ENCODE measurements around the gene EDARADD. TPM values are rescaled to one million over a fixed set of nuclear protein-coding genes. Genes with fewer than 3 reads are reported as not detected.
"Not testable (repeated sequence)": the region's sequence is repeated elsewhere in the genome, so short reads cannot be mapped to it uniquely, and the experiment has no call there.

Gene EDARADD
- total RNA-seq, 1 experiment from 2014 or later: 3.8 TPM

- DNase-seq (ENCODE audit: low read depth): no peak
Measured at GRCh38 chr1:236429715-236430274, 35.7 kb downstream of the EDARADD start.

DNA sequence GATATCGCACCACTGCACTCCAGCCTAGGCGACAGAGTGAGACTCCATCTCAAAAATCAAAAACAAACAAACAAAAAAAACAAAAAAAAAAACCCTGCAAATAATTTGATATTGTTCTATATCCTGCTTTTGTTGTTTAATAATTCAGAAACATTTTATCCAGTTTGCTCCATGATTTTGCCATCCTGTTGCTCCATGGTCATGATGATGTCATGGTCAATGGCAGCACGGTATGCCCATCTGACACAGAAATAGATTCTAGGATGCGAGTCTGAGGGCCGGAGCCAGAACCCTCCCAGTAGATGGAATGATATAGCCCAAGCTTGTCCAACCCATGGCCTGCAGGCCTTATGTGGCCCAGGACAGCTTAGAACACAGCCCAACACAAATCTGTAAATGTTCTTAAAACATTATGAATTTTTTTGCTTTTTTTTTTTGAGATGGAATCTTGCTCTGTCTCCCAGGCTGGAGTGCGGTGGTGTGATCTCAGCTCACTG, 39.8 kb downstream of the EDARADD start:
- DNase-seq (ENCODE audit: low read depth): no peak

DNA sequence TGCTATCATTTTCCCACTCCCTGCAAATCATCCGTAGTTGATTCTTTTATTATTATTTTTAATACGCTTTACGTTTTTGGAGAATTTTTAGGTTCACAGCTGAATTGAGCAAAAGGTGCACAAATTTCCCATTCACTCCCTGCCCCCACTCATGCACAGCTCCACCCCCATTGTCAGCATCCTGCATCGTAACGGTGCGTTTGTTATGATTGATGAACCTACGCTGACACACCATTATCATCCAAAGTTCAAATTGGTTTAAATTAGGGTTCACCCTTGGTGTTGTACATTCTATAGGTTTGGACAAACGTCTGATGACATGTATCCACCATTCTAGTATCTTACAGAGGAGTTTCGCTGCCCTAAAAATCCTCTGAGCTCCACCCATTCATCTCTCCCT, 44.5 kb downstream of the EDARADD start:
- no peak for DNase-seq (ENCODE audit: low read depth)

DNA sequence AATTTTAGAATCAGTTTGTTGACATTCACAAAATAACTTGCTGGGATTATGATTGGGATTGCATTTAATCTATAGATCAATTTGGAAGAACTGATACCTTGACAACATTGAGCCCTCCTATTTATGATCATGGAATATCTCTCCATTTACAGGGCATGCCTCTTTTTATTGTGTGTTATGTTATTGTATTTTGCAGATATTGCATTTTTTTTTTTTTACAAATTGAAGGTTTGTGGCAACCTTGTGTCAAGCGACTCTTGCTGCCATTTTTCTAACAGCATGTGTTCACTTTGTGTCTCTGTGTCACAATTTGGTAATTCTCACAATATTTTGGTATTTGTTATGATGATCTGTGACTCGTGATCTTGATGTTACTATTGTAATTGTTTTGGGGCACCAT, 46.3 kb downstream of the EDARADD start:
- DNase-seq (ENCODE audit: low read depth): no peak

DNA sequence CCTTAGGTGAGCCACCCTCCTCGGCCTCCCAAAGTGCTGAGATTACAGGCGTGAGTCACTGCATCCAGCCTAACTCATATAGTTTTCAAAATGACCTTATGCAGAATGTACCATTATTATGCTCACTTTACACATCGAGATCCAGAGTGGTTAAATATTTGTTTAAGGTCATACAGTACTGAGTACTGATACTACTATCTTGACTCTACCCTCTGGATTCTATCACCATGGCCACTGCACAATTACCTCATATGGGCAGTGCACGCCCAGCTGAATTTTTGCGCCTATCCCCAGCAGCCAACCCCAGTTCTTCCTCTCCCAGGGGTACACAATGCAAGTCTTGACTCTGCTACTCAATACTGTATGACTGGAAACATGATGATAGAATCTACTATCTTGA, 56.7 kb downstream of the EDARADD start:
- no peak for DNase-seq (ENCODE audit: low read depth)

- peak; percentile 3 for DNase-seq (ENCODE audit: low read depth)
Measured at GRCh38 chr1:236451796-236452373, 57.8 kb downstream of the EDARADD start.

DNA sequence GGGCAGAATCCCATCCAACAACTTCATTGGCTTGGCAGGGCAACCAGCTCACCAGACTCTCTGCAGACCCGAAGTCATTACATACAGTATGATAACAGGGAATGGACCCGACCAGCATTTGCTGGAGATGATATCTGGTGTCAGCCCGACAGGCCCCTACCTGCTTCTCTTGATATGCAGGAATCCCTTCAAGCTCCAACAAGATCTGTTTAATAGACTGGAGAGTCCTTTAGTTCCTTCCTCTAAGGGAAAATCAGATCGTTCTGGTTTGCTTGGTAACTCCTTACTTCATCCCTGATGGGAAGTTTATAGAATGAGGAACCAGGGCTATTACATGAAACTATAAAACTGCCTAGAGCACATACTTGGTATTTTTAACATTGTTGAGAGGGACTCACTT, 61.2 kb downstream of the EDARADD start:
- no peak for DNase-seq (ENCODE audit: low read depth)

DNA sequence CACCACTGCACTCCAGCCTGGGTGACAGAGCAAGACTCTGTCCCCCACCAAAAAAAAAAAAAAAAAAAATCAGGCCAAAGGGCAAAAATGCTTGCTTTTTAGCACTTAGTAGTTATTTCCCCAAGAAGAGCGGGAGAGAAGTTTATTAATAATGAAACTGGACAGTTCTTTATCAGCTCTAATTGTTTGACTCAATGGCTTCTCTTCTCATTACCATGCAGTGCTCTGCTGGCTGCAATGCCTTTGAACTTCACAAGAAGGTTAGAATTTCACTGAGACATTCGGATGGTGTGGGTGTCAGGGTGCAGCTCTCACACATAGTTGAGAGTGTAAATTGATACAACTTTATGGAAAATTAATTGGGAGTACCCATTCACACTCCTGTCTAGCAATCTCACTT, 63.7 kb downstream of the EDARADD start:
- DNase-seq (ENCODE audit: low read depth): no peak

DNA sequence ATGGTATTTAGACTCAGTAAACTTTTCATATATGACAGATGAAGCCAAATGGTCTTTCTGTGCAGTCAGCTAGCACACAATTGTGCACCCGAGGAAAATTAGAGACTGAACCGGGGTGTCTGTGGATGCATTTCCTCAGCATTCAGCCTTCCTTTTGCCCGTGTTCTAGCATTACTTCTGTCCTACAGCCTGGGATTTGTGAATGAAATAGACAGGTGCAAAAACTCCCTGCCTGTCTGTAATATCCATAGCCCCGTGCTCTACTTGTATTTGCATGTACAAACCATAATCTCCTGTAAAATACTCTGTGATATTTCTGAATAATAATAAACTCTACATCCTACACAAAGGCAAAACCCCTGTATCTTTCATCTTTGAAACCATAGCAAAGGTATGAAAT, 64.9 kb downstream of the EDARADD start:
- DNase-seq (ENCODE audit: low read depth): no peak

- no peak for DNase-seq (ENCODE audit: low read depth)
Measured at GRCh38 chr1:236460103-236460502, 66.0 kb downstream of the EDARADD start.

DNA sequence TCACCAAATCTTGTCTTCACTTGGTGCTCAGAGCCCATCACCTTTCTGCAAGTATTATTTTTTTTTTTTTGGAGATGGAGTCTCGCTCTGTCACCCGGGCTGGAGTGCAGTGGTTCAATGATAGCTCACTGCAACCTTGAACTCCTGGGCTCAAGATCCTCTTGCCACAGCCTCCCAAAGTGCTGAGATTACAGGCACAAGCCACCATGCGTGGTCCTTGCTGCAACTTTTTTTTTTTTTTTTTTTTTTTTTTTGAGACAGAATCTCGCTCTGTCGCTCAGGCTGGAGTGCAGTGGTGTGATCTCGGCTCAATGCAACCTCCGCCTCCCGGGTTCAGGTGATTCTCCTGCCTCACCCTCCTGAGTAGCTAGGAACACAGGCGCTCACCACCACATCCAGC, 70.1 kb downstream of the EDARADD start:
- DNase-seq (ENCODE audit: low read depth): not testable (repeated sequence)

- DNase-seq (ENCODE audit: low read depth): no peak
Measured at GRCh38 chr1:236465231-236465958, 71.3 kb downstream of the EDARADD start.

DNA sequence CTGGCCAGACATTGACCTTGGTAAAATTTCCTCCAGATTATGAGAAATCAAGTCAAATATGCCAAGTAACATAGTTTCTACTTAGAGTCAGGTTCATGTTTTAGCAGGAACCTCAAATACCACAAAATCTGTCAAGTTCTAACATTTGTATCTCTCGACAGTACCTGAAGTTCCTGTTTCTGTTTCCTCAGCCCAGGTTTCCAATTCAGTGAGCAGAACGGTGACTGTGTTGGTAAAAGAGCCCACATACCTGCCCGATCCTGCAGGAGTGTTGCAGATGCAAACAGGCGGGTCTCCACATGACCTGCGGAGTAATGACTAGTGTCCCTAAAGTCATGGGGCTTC, 71.8 kb downstream of the EDARADD start:
- no peak for DNase-seq (ENCODE audit: low read depth)

- DNase-seq (ENCODE audit: low read depth): no peak
Measured at GRCh38 chr1:236467327-236467641, 73.2 kb downstream of the EDARADD start.

DNA sequence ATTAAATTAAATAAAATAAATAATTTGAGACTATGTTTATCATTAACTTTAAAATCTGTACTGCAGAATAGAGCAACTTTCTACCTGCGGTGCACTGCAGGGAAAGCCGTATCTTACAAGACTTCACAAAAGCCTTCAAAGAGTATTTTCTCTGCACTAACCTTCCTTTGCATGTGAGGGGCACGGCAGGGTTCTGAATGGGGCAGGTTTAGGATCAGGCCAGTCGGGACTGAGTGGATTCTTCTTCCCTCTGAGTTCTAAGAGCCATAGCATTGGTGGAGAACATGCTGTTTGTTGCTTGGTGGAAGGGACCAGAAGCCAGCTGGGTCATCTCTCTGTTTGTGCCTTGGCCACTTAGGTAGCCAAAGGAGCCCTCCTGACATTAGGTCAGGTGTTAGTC, 74.5 kb downstream of the EDARADD start:
- DNase-seq (ENCODE audit: low read depth): no peak

DNA sequence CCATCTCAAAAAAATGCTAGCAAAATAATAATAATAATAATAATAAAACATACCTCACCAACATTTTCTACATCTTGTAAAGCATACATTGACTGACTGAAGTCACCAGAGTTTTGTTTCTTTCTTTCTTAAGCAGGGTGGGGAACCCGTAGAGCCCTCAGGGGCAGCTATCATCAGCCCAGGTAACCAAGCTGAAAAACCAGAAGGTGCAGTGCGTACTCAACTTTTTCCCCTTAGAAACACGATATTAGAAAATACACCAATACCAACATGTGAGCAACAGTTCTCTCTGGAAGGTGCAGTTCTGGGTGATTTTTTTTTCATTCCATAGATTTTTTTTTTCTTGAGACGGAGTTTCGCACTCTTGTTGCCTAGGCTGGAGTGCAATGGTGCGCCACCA, 75.4 kb downstream of the EDARADD start:
- no peak for DNase-seq (ENCODE audit: low read depth)

- DNase-seq (ENCODE audit: low read depth): no peak
Measured at GRCh38 chr1:236471096-236471495, 77.0 kb downstream of the EDARADD start.

DNA sequence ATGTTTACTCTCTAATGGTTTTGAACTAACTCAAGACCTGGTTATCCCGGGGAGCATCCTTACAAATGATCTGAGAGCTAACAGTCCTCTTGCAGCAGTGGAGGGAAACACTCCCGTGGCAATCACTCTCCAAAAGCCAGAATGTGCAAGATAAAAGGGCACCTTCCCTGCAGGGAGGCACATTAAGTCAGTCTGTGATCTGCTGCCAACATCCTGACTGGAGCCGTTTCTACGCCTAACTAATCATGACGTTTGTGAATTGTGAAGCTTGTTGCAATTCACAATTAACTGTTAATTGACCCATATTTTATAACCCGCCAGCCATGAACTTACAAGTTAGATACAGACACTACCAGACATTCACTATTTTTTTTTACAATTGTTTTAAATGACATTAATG, 77.6 kb downstream of the EDARADD start:
- DNase-seq (ENCODE audit: low read depth): no peak

DNA sequence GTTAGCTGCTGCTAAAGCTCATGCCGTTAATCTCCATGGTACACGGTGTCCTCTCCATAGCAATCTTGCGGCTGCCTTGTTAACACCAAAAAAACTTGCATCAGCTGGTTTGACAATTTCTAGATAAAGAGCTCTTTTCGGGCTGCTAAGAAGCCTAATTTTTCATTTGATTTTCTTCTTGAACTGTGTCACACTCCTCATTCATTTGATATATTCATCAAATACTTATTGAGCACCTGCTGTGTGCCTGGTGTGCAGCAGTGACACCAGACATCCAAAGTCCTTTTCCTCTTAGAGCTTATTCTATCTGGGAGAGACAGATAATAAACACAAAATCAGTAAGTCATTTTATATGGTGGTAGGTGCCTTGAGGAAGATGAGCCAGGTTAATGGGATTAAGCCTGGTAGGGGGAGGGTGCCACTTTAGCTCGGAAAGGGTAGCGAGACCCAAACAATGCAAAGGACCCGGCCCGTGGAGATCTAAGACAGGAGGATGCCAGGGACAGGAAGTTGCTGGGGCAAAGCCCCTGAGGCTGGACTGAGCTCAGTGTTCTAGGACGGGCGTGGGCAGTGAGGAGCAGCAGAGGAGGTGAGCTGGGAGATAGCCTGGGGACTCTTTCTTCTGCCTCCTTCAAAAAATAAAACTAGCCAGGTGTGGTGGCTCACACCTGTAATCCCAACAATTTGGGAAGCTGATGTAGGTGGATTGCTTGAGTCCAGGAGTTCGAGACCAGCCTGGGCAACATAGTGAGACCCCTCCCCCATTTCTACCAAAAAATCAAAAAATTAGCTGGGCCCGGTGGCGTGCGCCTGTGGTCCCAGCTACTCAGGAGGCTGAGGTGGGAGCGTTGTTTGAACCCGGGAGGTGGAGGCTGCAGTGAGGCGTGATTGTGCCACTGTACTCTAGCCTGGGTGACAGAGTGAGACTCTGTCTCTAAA, 79.0 kb downstream of the EDARADD start:
- no peak for DNase-seq (ENCODE audit: low read depth)

DNA sequence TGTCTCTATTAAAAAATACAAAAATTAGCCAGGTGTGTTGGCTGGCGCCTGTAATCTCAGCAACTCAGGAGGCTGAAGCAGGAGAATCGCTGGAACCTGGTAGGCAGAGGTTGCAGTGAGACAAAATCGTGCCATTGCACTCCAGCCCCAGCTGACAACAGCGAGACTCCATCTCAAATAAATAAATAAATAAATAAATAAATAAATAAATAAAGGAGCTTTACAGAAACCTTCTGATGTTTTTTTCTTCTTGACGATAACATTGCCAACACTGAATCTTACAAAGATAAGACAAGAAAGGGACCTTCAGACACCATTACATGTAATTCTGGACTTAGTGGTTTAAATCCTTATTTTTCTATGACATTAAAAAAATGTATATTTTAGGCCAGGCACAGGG, 81.9 kb downstream of the EDARADD start:
- DNase-seq (ENCODE audit: low read depth): no peak

DNA sequence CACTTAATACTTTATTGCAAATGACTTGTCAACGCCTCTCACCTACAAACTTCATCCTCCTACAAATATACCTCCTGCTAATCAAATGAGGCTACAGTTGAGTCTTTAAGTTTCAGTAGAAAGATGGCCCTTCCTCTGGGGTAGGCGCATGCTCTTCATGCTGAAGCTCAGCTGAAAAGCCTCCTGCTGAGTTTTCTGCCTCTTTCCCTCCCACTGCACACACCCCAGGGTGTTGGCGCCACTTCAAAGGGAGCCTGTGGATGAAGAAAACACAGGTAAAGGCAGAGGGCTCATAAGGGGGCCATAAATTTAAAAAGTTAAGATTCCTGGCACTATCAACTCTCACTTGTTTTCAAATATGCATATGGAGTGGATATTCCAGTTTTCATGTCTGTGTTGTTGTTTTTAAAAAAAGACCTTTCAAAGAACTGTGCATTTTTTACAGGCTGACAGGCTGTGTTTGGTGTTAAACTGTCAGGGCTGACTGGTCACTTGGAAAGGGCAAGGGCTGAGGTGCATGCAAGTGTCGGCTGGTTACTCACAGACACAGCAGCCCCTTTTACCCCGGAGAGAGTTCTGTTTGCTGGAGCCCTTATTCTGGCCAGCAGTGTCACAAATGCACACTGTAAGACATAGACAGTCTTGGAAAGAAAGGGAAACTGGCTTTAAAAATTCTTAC, 86.8 kb downstream of the EDARADD start:
- no peak for DNase-seq (ENCODE audit: low read depth)

Measured in HT1080 (cell line).